GM23248 (cell line): ENCODE data around the gene CHN2.

Experiments
- EZH2 ChIP-seq: fragments of 200-600 bp; sonication (generic); IDR thresholded peaks from 2 replicates; pipeline ENCODE4 v1.6.1; 2018; ENCODE audit warnings: antibody characterized with exemption, mild to moderate bottlenecking; ENCODE audit not compliant: insufficient read depth, poor library complexity, severe bottlenecking
- EZH2phosphoT487 ChIP-seq: fragments of 200-600 bp; sonication (generic); IDR thresholded peaks from 2 replicates; pipeline ENCODE4 v1.6.1; 2018; ENCODE audit warnings: antibody characterized with exemption, moderate library complexity, mild to moderate bottlenecking, low read depth; ENCODE audit not compliant: insufficient read depth

- TF ChIP-seq EZH2phosphoT487, result no peak
- TF ChIP-seq EZH2, result no peak
Observed at GRCh38 chr7:29485339-29486190, 291.0 kb downstream of the CHN2 start.
